Neural progenitor cell (in vitro differentiated cells): ENCODE data around the gene TTC1. TPM values are rescaled to one million over a fixed set of nuclear protein-coding genes. Genes with fewer than 3 reads are reported as not detected.

Source experiments
- DNase-seq: peaks from one replicate; pipeline ENCODE4 v3.0.0-alpha.2; 2016; ENCODE audit warnings: low spot score
- H2AFZ ChIP-seq: fragments of 200-600 bp; sonication (generic); replicated peaks from 2 replicates; pipeline ENCODE4 v1.6.1; 2016; ENCODE audit warnings: antibody characterized with exemption
- H3F3A ChIP-seq: fragments of 200-600 bp; sonication (generic); 2 replicates; pipeline ENCODE4 v1.6.1; 2016; ENCODE audit warnings: antibody characterized with exemption, low read depth
- H3K27ac ChIP-seq: fragments of 200-600 bp; sonication (generic); 2 replicates; pipeline ENCODE4 v1.5.1; 2016; ENCODE audit warnings: mild to moderate bottlenecking
- H3K27me3 ChIP-seq: fragments of 200-600 bp; sonication (generic); 2 replicates; pipeline ENCODE4 v1.6.1; 2016; ENCODE audit warnings: mild to moderate bottlenecking, moderate library complexity
- H3K36me3 ChIP-seq: fragments of 200-600 bp; sonication (generic); 2 replicates; pipeline ENCODE4 v1.5.1; 2016
- H3K4me1 ChIP-seq: fragments of 200-600 bp; sonication (generic); 2 replicates; pipeline ENCODE4 v1.6.1; 2016; ENCODE audit warnings: mixed run types
- H3K4me2 ChIP-seq: fragments of 200-600 bp; sonication (generic); 2 replicates; pipeline ENCODE4 v1.6.1; 2016
- H3K4me3 ChIP-seq: fragments of 200-600 bp; sonication (generic); 2 replicates; pipeline ENCODE4 v1.5.1; 2016
- H3K79me2 ChIP-seq: fragments of 200-600 bp; sonication (generic); 2 replicates; pipeline ENCODE4 v1.6.1; 2016; ENCODE audit warnings: low read depth
- H3K9ac ChIP-seq: fragments of 200-600 bp; sonication (generic); 2 replicates; pipeline ENCODE4 v1.6.1; 2016
- H3K9me3 ChIP-seq: fragments of 200-600 bp; sonication (generic); 2 replicates; pipeline ENCODE4 v1.5.1; 2016; ENCODE audit warnings: low read depth
- H4K20me1 ChIP-seq: fragments of 200-600 bp; sonication (generic); 2 replicates; pipeline ENCODE4 v1.6.1; 2016; ENCODE audit warnings: low read depth
- H3K27ac Mint-ChIP-seq: 3 replicates; pipeline ENCODE4 v1.8.0; 2021; ENCODE audit warnings: mixed read lengths
- H3K27me3 Mint-ChIP-seq: 2 replicates; pipeline ENCODE4 v1.8.0; 2022; ENCODE audit warnings: low read depth, mild to moderate bottlenecking, inconsistent platforms, moderate library complexity, mixed read lengths; ENCODE audit not compliant: insufficient read depth
- H3K36me3 Mint-ChIP-seq: 3 replicates; pipeline ENCODE4 v1.8.0; 2021; ENCODE audit warnings: mixed read lengths
- H3K4me1 Mint-ChIP-seq: 3 replicates; pipeline ENCODE4 v1.8.0; 2021; ENCODE audit warnings: mixed read lengths
- H3K4me3 Mint-ChIP-seq: 3 replicates; pipeline ENCODE4 v1.8.0; 2021; ENCODE audit warnings: mild to moderate bottlenecking, moderate library complexity, mixed read lengths
- H3K9me3 Mint-ChIP-seq: 3 replicates; pipeline ENCODE4 v1.8.0; 2020; ENCODE audit warnings: mixed read lengths
- EZH2 ChIP-seq: fragments of 200-600 bp; sonication (generic); IDR thresholded peaks from 2 replicates; pipeline ENCODE4 v1.6.1; 2017; ENCODE audit warnings: antibody characterized with exemption, mild to moderate bottlenecking, moderate library complexity
- EZH2phosphoT487 ChIP-seq: fragments of 200-600 bp; sonication (generic); IDR thresholded peaks from 2 replicates; pipeline ENCODE4 v1.6.1; 2017; ENCODE audit warnings: antibody characterized with exemption
- small RNA-seq: library from RNA; depleted of rRNA; stranded (forward); fragments of <200 nt; gene quantifications from one replicate; pipeline ENCODE3, GENCODE V24; 2015
- total RNA-seq: library from RNA; depleted of rRNA; stranded (reverse); fragments of >200 nt; gene quantifications from 2 replicates; pipeline ENCODE4 v1.2.3, GENCODE V29; 2015; ENCODE audit warnings: low replicate concordance
- TF ChIP-seq, protein P1 (sequence below): fragments of 200-600 bp; sonication (generic); IDR thresholded peaks from 2 replicates; pipeline ENCODE4 v1.5.1; 2017; ENCODE audit warnings: antibody characterized with exemption, mild to moderate bottlenecking

TTC1 gene
- total RNA-seq, 1 donor from 2014 or later: 50.0 TPM

DNA sequence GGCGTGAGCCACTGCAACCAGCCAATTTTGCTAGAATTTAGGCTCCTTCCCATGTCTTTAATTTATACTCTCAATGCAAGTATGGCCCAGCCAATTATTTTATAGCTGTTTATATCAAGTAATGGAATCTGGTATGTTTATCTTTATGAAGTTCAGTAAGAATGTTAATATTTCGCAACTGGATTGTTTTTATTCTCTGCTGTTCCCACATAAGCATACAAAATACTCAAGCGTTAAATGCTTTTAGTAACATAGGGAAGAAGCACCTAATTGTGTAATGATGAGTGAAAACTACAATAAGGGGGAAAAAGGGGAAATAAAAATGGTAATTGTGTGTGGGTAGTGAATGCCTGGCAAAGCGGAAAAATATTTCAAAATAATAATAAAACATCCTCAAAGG lies 89.1 kb downstream of the TTC1 start:
- H3K9ac ChIP-seq: no peak overlapping the region
- no peak overlapping the region for H2AFZ ChIP-seq
- Mint-ChIP-seq H3K4me3 (no peak overlapping the region), H3K27ac (no peak overlapping the region), H3K27me3 (no peaks in the 10 kb centered on the region), H3K9me3 (no peaks in the 10 kb centered on the region), H3K4me1 (peaks cover 8% of the 10 kb centered on the region), H3K36me3 (peaks cover 33% of the 10 kb centered on the region)
- peaks cover 5% of the 10 kb centered on the region for H4K20me1 ChIP-seq
- H3K9me3 ChIP-seq: no peaks in the 10 kb centered on the region
- H3K36me3 ChIP-seq: no peaks in the 10 kb centered on the region
- no peak overlapping the region for H3K27ac ChIP-seq
- H3K4me3 ChIP-seq: no peak overlapping the region
- H3K4me2 ChIP-seq: no peak overlapping the region
- TF ChIP-seq, protein P1, sequence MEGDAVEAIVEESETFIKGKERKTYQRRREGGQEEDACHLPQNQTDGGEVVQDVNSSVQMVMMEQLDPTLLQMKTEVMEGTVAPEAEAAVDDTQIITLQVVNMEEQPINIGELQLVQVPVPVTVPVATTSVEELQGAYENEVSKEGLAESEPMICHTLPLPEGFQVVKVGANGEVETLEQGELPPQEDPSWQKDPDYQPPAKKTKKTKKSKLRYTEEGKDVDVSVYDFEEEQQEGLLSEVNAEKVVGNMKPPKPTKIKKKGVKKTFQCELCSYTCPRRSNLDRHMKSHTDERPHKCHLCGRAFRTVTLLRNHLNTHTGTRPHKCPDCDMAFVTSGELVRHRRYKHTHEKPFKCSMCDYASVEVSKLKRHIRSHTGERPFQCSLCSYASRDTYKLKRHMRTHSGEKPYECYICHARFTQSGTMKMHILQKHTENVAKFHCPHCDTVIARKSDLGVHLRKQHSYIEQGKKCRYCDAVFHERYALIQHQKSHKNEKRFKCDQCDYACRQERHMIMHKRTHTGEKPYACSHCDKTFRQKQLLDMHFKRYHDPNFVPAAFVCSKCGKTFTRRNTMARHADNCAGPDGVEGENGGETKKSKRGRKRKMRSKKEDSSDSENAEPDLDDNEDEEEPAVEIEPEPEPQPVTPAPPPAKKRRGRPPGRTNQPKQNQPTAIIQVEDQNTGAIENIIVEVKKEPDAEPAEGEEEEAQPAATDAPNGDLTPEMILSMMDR: no peak
- no peak for TF ChIP-seq EZH2phosphoT487
- no peak for TF ChIP-seq EZH2
- peaks cover 73% of the 10 kb centered on the region for H3K79me2 ChIP-seq
- no peaks in the 10 kb centered on the region for H3F3A ChIP-seq
- no peaks in the 10 kb centered on the region for H3K4me1 ChIP-seq
- no peak for DNase-seq
- no peaks in the 10 kb centered on the region for H3K27me3 ChIP-seq

DNA sequence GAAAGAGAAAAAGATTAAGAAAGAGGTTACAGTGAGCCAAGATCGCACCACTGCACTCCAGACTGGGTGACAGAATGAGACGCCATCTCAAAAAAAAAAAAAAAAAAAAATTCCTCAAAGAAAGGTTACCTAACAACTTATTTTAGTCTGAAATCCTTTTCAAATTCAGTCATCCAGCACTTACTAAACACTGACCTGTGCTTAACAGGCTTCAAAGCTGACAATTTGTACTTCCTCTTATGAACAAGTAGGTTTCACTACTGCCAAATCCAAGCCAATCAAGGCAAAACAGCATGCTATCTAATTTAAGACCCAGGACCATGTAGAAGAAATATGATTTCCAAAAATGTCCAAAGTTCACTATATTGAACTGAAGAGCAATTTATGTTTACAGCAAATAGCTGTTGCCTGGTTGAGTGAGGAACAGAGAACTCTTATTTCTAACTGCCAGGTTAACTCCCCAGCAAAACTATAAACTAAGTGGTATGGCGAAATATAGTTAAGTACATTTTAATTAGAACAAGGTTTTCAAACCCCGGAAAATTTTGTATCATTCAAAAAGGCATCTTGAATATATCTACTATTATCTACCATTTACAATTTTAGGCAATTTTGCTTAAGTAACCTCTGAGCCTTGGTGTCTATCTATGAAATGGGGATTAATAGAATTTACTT lies 96.9 kb downstream of the TTC1 start:
- TF ChIP-seq, protein P1: no peak
- TF ChIP-seq EZH2 (no peak), EZH2phosphoT487 (no peak)
- H3K9me3 ChIP-seq: no peaks in the 10 kb centered on the region

DNA sequence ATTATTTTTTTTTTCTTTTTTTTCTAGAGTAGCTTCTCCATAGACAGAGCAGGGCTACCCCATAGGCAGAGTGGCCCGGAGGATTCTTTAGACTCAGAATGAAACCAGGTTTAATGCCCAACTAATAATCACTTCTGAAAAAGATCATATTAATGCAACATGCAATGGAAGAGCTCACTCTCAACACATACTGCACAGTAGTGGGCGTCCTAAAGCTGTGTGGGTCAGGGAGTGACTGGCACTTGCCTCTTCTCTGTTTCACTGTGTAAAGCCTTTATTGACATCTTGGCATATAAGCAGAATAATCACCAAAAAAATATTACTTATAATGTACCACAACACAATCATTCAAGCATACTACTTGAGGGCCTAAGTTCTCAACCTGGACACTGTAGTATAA lies 99.2 kb downstream of the TTC1 start:
- Mint-ChIP-seq H3K4me1 (peaks cover 10% of the 10 kb centered on the region), H3K36me3 (peaks cover 24% of the 10 kb centered on the region), H3K4me3 (no peak overlapping the region), H3K27me3 (no peaks in the 10 kb centered on the region), H3K9me3 (no peaks in the 10 kb centered on the region), H3K27ac (no peak overlapping the region)
- Histone ChIP-seq H3K4me2 (no peak overlapping the region), H3K9ac (no peak overlapping the region), H3K36me3 (peaks cover 11% of the 10 kb centered on the region), H2AFZ (no peak overlapping the region), H3K79me2 (peaks cover 94% of the 10 kb centered on the region), H3K4me3 (no peak overlapping the region), H3K4me1 (no peaks in the 10 kb centered on the region), H3F3A (peaks cover 4% of the 10 kb centered on the region), H3K27me3 (no peaks in the 10 kb centered on the region), H3K9me3 (no peaks in the 10 kb centered on the region), H3K27ac (no peak overlapping the region), H4K20me1 (peaks cover 10% of the 10 kb centered on the region)
- TF ChIP-seq, protein P1: no peak
- TF ChIP-seq EZH2: no peak
- TF ChIP-seq EZH2phosphoT487: no peak
- DNase-seq: no peak

More for the DNA sequence above, 96.9 kb downstream of the TTC1 start:
- no peak overlapping the region for H3K9ac ChIP-seq
- H3K4me3 Mint-ChIP-seq: no peak overlapping the region
- no peak overlapping the region for H2AFZ ChIP-seq
- no peaks in the 10 kb centered on the region for H3K27me3 ChIP-seq
- no peaks in the 10 kb centered on the region for H3K4me1 ChIP-seq
- peaks cover 10% of the 10 kb centered on the region for H3K4me1 Mint-ChIP-seq
- H3F3A ChIP-seq: peaks cover 4% of the 10 kb centered on the region
- H3K4me3 ChIP-seq: no peak overlapping the region
- H3K27ac ChIP-seq: no peak overlapping the region
- H3K27ac Mint-ChIP-seq: no peak overlapping the region
- no peaks in the 10 kb centered on the region for H3K27me3 Mint-ChIP-seq
- H3K4me2 ChIP-seq: no peak overlapping the region
- H3K36me3 ChIP-seq: peaks cover 3% of the 10 kb centered on the region
- peaks cover 10% of the 10 kb centered on the region for H4K20me1 ChIP-seq
- H3K79me2 ChIP-seq: peaks cover 92% of the 10 kb centered on the region
- no peaks in the 10 kb centered on the region for H3K9me3 Mint-ChIP-seq
- H3K36me3 Mint-ChIP-seq: peaks cover 17% of the 10 kb centered on the region
- DNase-seq: no peak

Small RNA genes lying within 50 kb of the gene (small RNA-seq; reads per million reads assigned to genes)
- gene RF00019: not detected

Other genes starting within 250 kb of the TTC1 start
- 0.59 TPM in 1 of 2 replicates, not detected in the other for gene ADRA1B, start 92.7 kb upstream of the TTC1 start, total RNA-seq
- 37.1 and 49.0 TPM in 2 replicates for gene PWWP2A, start 110.3 kb downstream of the TTC1 start, total RNA-seq
- 0.50 and 4.8 TPM in 2 replicates for gene FABP6, start 220.4 kb downstream of the TTC1 start, total RNA-seq